B cell (primary cell): Measurements from ENCODE around the gene ZNF791. TPM values are rescaled to one million over a fixed set of nuclear protein-coding genes. Genes with fewer than 3 reads are reported as not detected.

Source experiments
- ATAC-seq: fragments of 200-7000 bp; cut with Tn5 transposase; one replicate; pipeline ENCODE4 v1.10.0; 2021; ENCODE audit warnings: low read depth, mild to moderate bottlenecking, moderate number of reproducible peaks, moderate library complexity
- CTCF ChIA-PET: fragments of 350-600 bp; sonication (Branson Sonifier 250); formaldehyde crosslinking; loops from one replicate; lab custom pipeline; 2021; ENCODE audit warnings: antibody characterized with exemption, inconsistent platforms; lab: Charles Lee
- POLR2A ChIA-PET: fragments of 350-600 bp; sonication (Branson Sonifier 250); formaldehyde crosslinking; loops from one replicate; lab custom pipeline; 2021; ENCODE audit warnings: antibody characterized with exemption; lab: Charles Lee
- DNase-seq: peaks from one replicate; pipeline ENCODE4 v3.0.0; 2013
- H2AFZ ChIP-seq: 2 replicates; pipeline ENCODE4 v1.6.1; 2012; ENCODE audit warnings: mild to moderate bottlenecking, low read depth, low read length; ENCODE audit not compliant: insufficient read depth, poor library complexity, severe bottlenecking
- H3K27ac ChIP-seq, 2 donors: 1 replicate in 1 of 2; 2 replicates in 1 of 2; pipeline ENCODE4 v1.5.1; 2012 to 2013; ENCODE audit warnings: low read length in 2 of 2, mild to moderate bottlenecking in 2 of 2, moderate library complexity in 1 of 2
- H3K27me3 ChIP-seq, 4 experiments: fragments of 200-600 bp in 1 of 4; sonication (generic) in 1 of 4; replicated peaks in 1 of 4; 1 replicate in 2 of 4; 2 replicates in 2 of 4; pipeline versions ENCODE4 v1.6.1 to v1.7.0; 2013 to 2016; ENCODE audit warnings: low read length in 3 of 4, mild to moderate bottlenecking in 2 of 4, mixed read lengths in 1 of 4, moderate library complexity in 1 of 4; ENCODE audit not compliant: insufficient read depth in 4 of 4, control insufficient read depth in 3 of 4; ENCODE audit errors: control extremely low read depth in 1 of 4
- H3K36me3 ChIP-seq, 2 experiments: replicated peaks in 1 of 2; 1 replicate in 1 of 2; 2 replicates in 1 of 2; pipeline versions ENCODE4 v1.6.1 to v1.7.1; 2013; ENCODE audit warnings: low read length in 1 of 2; ENCODE audit not compliant: insufficient read depth in 2 of 2, control insufficient read depth in 1 of 2; ENCODE audit errors: control extremely low read depth in 1 of 2, extremely low read depth in 1 of 2
- H3K4me1 ChIP-seq, 2 donors: fragments of 200-600 bp in 1 of 2; sonication (generic) in 1 of 2; 1 replicate in 1 of 2; 2 replicates in 1 of 2; pipeline versions ENCODE4 v1.5.1 to v1.6.1; 2013 to 2017; ENCODE audit warnings: low read length in 2 of 2; ENCODE audit not compliant: control insufficient read depth in 2 of 2, insufficient read depth in 2 of 2
- H3K4me2 ChIP-seq: replicated peaks from 2 replicates; pipeline ENCODE3; 2012; ENCODE audit warnings: mild to moderate bottlenecking, low read depth, low read length; ENCODE audit not compliant: poor library complexity, severe bottlenecking
- H3K4me3 ChIP-seq, 5 experiments: fragments of 200-600 bp in 1 of 5; sonication (generic) in 1 of 5; 1 replicate in 3 of 5; 2 replicates in 2 of 5; pipeline versions ENCODE4 v1.5.1 to v1.7.0; 2011 to 2016; ENCODE audit warnings: low read length in 4 of 5, mild to moderate bottlenecking in 4 of 5, low read depth in 2 of 5, control low read depth in 1 of 5, moderate library complexity in 1 of 5; ENCODE audit not compliant: insufficient read depth in 1 of 5; ENCODE audit errors: control extremely low read depth in 1 of 5, extremely low read depth in 1 of 5
- H3K79me2 ChIP-seq: fragments of 200-600 bp; sonication (generic); one replicate; pipeline ENCODE4 v1.6.0; 2016; ENCODE audit warnings: low read length; ENCODE audit not compliant: control insufficient read depth, insufficient read depth
- H3K9ac ChIP-seq: fragments of 200-600 bp; sonication (generic); 2 replicates; pipeline ENCODE4 v1.6.1; 2017; ENCODE audit warnings: mild to moderate bottlenecking, low read length, moderate library complexity
- H3K9me3 ChIP-seq, 3 donors: one replicate each; pipeline versions ENCODE4 v1.6.1 to v1.7.1; 2013; ENCODE audit warnings: low read length in 2 of 3; ENCODE audit not compliant: control insufficient read depth in 2 of 3, insufficient read depth in 1 of 3; ENCODE audit errors: control extremely low read depth in 1 of 3
- H4K20me1 ChIP-seq: 2 replicates; pipeline ENCODE4 v1.6.0; 2012; ENCODE audit warnings: mild to moderate bottlenecking, low read length; ENCODE audit not compliant: insufficient read depth, control insufficient read depth, poor library complexity, severe bottlenecking
- H3K27ac Mint-ChIP-seq: one replicate; pipeline ENCODE4 v1.8.0; 2021; ENCODE audit warnings: mixed read lengths
- H3K27me3 Mint-ChIP-seq: one replicate; pipeline ENCODE4 v1.8.0; 2021; ENCODE audit warnings: mixed read lengths
- H3K4me1 Mint-ChIP-seq: one replicate; pipeline ENCODE4 v1.8.0; 2021; ENCODE audit warnings: mixed read lengths
- H3K4me3 Mint-ChIP-seq: one replicate; pipeline ENCODE4 v1.8.0; 2021; ENCODE audit warnings: mixed read lengths
- H3K9me3 Mint-ChIP-seq: one replicate; pipeline ENCODE4 v1.8.0; 2022; ENCODE audit warnings: mixed read lengths; ENCODE audit not compliant: insufficient read depth
- CTCF ChIP-seq: fragments of 200-600 bp; IDR thresholded peaks from one replicate; pipeline ENCODE4 v1.8.0; 2022; ENCODE audit warnings: antibody characterized with exemption, mild to moderate bottlenecking
- EZH2 ChIP-seq: IDR thresholded peaks from 2 replicates; pipeline ENCODE4 v1.6.1; 2012; ENCODE audit warnings: borderline replicate concordance, low read depth, mild to moderate bottlenecking, moderate library complexity, low read length; ENCODE audit not compliant: insufficient read depth, poor library complexity, severe bottlenecking
- WGBS: methylation state at CpG from one replicate; pipeline ENCODE4 v1.1.5; 2013; ENCODE audit warnings: missing lambda C conversion rate; ENCODE audit not compliant: insufficient coverage; 5-methylcytosine and 5-hydroxymethylcytosine counted together
- intact Hi-C: fragments of 100-400 bp; cut with micrococcal nuclease; formaldehyde crosslinking; loops from one replicate; pipeline ENCODE4 v1.10.0; 2022
- polyA plus RNA-seq: library from polyadenylated mRNA; depleted of rRNA; stranded (reverse); fragments of >200 nt; gene quantifications from 2 replicates; pipeline ENCODE4 v1.2.3, GENCODE V29; 2012
- total RNA-seq, 2 donors: library from RNA; stranded (reverse); fragments of 120-200 nt in 1 of 2; gene quantifications; 1 replicate in 1 of 2; 2 replicates in 1 of 2; pipeline versions ENCODE4 v1.2.3 to v1.2.4, GENCODE V29; 2013 to 2022

The ZNF791 gene
- total and polyA plus RNA-seq, 2 donors (not counting 1 experiment from before 2014, with no cell fraction given), result 17.5 to 57.9 TPM

- H3K27me3 ChIP-seq, result no peaks in the 10 kb centered on the region
- DNase-seq (no peak), ATAC-seq (no peak)
- H3K4me3 Mint-ChIP-seq, result peak overlapping the region; percentile 98
- WGBS, result 82% methylated on average over 29 of the region's 29 CpGs
- no peak overlapping the region for H3K9ac ChIP-seq
- H3K4me1 Mint-ChIP-seq, result peaks cover 60% of the 10 kb centered on the region
- no peak for TF ChIP-seq CTCF
- peaks cover 4 to 54% of the 10 kb centered on the region in 2 experiments for H3K36me3 ChIP-seq
- peaks cover 37% of the 10 kb centered on the region for H4K20me1 ChIP-seq
- peaks cover 29 to 48% of the 10 kb centered on the region in 2 donors for H3K4me1 ChIP-seq
- peak overlapping the region; percentile 95 to 99 for H3K27ac ChIP-seq
- peak overlapping the region in 1 of 5 experiments; percentile 93 for H3K4me3 ChIP-seq
- ChIA-PET POLR2A (interaction anchor here (0.5 to 3.7 kb wide), 7 partner anchors 16 to 1959 kb away, joined by 3 to 16 read pairs (median 6); partner anchors contain the start of genes ZNF490, ZNF564, ZNF791 and ZNF799), CTCF (interaction anchor here (0.7 to 3.2 kb wide), 5 partner anchors 9 to 101 kb away, joined by 3 to 14 read pairs (median 3); partner anchors contain the start of gene DHPS)
- peak overlapping the region; percentile 88 for H3K4me2 ChIP-seq
- no peaks in the 10 kb centered on the region for H3K27me3 Mint-ChIP-seq
- peaks cover 91% of the 10 kb centered on the region for H3K79me2 ChIP-seq
- peak overlapping the region; percentile 97 for H3K27ac Mint-ChIP-seq
- no peaks in the 10 kb centered on the region for H3K9me3 Mint-ChIP-seq
- intact Hi-C loops, result loop anchor here (1.0 to 5.0 kb wide), 5 partner anchors 24 to 222 kb away; partner anchors contain the start of genes FBXW9, TNPO2 and ZNF443
- no peak overlapping the region for H2AFZ ChIP-seq
- no peaks in the 10 kb centered on the region for H3K9me3 ChIP-seq
These were observed 53.9 kb downstream of the ZNF791 start for GRCh38 chr19:12664406-12665280.

- Mint-ChIP-seq H3K27ac (peak overlapping the region; percentile 97), H3K27me3 (no peaks in the 10 kb centered on the region), H3K4me1 (peaks cover 61% of the 10 kb centered on the region), H3K9me3 (no peaks in the 10 kb centered on the region), H3K4me3 (peak overlapping the region; percentile 98)
- ATAC-seq, result peak; percentile 67
- Histone ChIP-seq H3K79me2 (peaks cover 91% of the 10 kb centered on the region), H2AFZ (no peak overlapping the region), H3K9ac (peak overlapping the region; percentile 97), H3K4me1 (peaks cover 32 to 53% of the 10 kb centered on the region in 2 donors), H3K36me3 (peaks cover 2 to 49% of the 10 kb centered on the region in 2 experiments), H3K9me3 (no peaks in the 10 kb centered on the region), H3K4me3 (peak overlapping the region; percentile 84 to 99 (median 94)), H3K27me3 (no peaks in the 10 kb centered on the region), H4K20me1 (peaks cover 37% of the 10 kb centered on the region), H3K27ac (peak overlapping the region; percentile 95 to 99), H3K4me2 (peak overlapping the region; percentile 88)
- intact Hi-C loops, result loop anchor here (1.0 to 5.0 kb wide), 5 partner anchors 25 to 223 kb away; partner anchors contain the start of genes FBXW9, TNPO2 and ZNF443
- TF ChIP-seq EZH2 (no peak), CTCF (no peak)
- POLR2A ChIA-PET, result interaction anchor here (0.5 to 3.7 kb wide), 6 partner anchors 16 to 264 kb away, joined by 3 to 16 read pairs (median 4); partner anchors contain the start of genes ZNF490, ZNF564, ZNF791 and ZNF799
- DNase-seq, result peak; percentile 92
- 2% methylated on average over 10 of the region's 10 CpGs for WGBS
- CTCF ChIA-PET, result interaction anchor here (0.7 to 3.2 kb wide), 4 partner anchors 17 to 102 kb away, joined by 3 to 14 read pairs (median 8); partner anchors contain the start of gene DHPS
These were observed 54.5 kb downstream of the ZNF791 start for GRCh38 chr19:12665281-12665573.
